ENCODE measurements around the gene SLC22A1.

- TF ChIP-seq CTCF (IDR thresholded peaks at IDR 0.05) (no peak), POLR2A (IDR thresholded peaks at IDR 0.05) (no peak), EP300 (IDR thresholded peaks at IDR 0.05) (no peak)
Observed at GRCh38 chr6:160089534-160089897, 32.1 kb upstream of the SLC22A1 start.

Data from gastroesophageal sphincter (tissue), 3 donors.